Breast epithelium (tissue), 4 donors: ENCODE results near the gene HNMT. TPM values are rescaled to one million over a fixed set of nuclear protein-coding genes. Genes with fewer than 3 reads are reported as not detected.

Experiments used
- DNase-seq, 2 donors: peaks; one replicate each; pipeline ENCODE4 v3.0.0-alpha.2; 2019; ENCODE audit warnings: low spot score in 2 of 2
- H3K27ac ChIP-seq, 2 donors: fragments of 200-600 bp; sonication (generic) in 1 of 2; one replicate each; pipeline ENCODE4 v1.5.1; 2016 to 2019; ENCODE audit warnings: mild to moderate bottlenecking in 1 of 2
- H3K27me3 ChIP-seq, 2 donors: fragments of 200-600 bp; sonication (generic) in 1 of 2; one replicate each; pipeline versions ENCODE4 v1.5.1 to v1.6.0; 2017 to 2019; ENCODE audit warnings: control low read depth in 1 of 2, mild to moderate bottlenecking in 1 of 2
- H3K36me3 ChIP-seq: fragments of 200-600 bp; one replicate; pipeline ENCODE4 v1.5.1; 2019
- H3K4me1 ChIP-seq, 2 donors: fragments of 200-600 bp; sonication (generic); one replicate each; pipeline ENCODE4 v1.5.1; 2016 to 2019; ENCODE audit warnings: control low read depth in 1 of 2
- H3K4me3 ChIP-seq, 3 donors: fragments of 200-600 bp; sonication (generic); 1 replicate in 2 of 3; 2 replicates in 1 of 3; pipeline ENCODE4 v1.5.1; 2016 to 2019; ENCODE audit warnings: mild to moderate bottlenecking in 3 of 3, moderate library complexity in 2 of 3
- H3K9me3 ChIP-seq, 2 donors: fragments of 200-600 bp; sonication (generic) in 1 of 2; one replicate each; pipeline ENCODE4 v1.5.1; 2016 to 2019; ENCODE audit warnings: control low read depth in 1 of 2
- POLR2A ChIP-seq: fragments of 450-650 bp; IDR thresholded peaks from one replicate; pipeline ENCODE4 v1.6.1; 2016; ENCODE audit warnings: antibody characterized with exemption, mild to moderate bottlenecking, moderate library complexity
- POLR2AphosphoS5 ChIP-seq, 3 donors: sonication (generic); formaldehyde crosslinking; IDR thresholded peaks; one replicate each; pipeline ENCODE4 v1.6.1; 2017; ENCODE audit warnings: antibody characterized with exemption in 3 of 3
- intact Hi-C: fragments of 100-400 bp; cut with DNase I; formaldehyde crosslinking; loops from one replicate; pipeline ENCODE4 v1.15.1; 2023; ENCODE audit warnings: low total_unique reads
- total RNA-seq, 3 donors: library from RNA; depleted of rRNA; stranded (reverse); fragments of >200 nt; gene quantifications; one replicate each; pipeline ENCODE4 v1.1.0, GENCODE V29; 2016
- TF ChIP-seq, protein P1 (sequence below), 3 donors: fragments of 450-650 bp; IDR thresholded peaks; one replicate each; pipeline ENCODE4 v1.5.1; 2016 to 2017; ENCODE audit warnings: antibody characterized with exemption in 3 of 3, mild to moderate bottlenecking in 3 of 3, moderate library complexity in 3 of 3

HNMT gene
- total RNA-seq, 3 donors from 2014 or later = 94.7 to 174 (median 105) TPM

DNA sequence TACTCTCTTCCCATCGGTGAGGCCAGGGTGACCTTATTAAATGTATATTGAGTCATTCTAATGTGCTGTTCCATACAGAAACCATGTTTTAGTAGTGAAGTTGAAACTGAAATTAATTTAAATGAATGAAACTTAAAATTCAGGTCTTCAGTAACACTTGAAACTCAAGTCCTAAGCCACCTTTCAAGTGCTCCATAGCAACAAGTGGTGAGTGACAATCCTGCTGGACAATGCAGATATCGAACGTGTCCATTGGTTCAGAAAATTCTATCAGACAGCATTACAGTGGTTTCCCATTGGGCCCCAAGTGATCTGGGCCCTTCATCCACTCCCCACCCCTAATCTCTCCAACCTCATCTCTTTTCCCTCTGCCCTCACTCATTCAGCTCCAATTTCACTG, 48.7 kb downstream of the HNMT start:
- Histone ChIP-seq H3K27me3 (no peaks in the 10 kb centered on the region), H3K36me3 (no peaks in the 10 kb centered on the region), H3K4me1 (no peaks in the 10 kb centered on the region), H3K4me3 (no peak overlapping the region), H3K27ac (no peak overlapping the region), H3K9me3 (no peaks in the 10 kb centered on the region)
- TF ChIP-seq POLR2A = no peak
- TF ChIP-seq, protein P1, sequence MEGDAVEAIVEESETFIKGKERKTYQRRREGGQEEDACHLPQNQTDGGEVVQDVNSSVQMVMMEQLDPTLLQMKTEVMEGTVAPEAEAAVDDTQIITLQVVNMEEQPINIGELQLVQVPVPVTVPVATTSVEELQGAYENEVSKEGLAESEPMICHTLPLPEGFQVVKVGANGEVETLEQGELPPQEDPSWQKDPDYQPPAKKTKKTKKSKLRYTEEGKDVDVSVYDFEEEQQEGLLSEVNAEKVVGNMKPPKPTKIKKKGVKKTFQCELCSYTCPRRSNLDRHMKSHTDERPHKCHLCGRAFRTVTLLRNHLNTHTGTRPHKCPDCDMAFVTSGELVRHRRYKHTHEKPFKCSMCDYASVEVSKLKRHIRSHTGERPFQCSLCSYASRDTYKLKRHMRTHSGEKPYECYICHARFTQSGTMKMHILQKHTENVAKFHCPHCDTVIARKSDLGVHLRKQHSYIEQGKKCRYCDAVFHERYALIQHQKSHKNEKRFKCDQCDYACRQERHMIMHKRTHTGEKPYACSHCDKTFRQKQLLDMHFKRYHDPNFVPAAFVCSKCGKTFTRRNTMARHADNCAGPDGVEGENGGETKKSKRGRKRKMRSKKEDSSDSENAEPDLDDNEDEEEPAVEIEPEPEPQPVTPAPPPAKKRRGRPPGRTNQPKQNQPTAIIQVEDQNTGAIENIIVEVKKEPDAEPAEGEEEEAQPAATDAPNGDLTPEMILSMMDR (IDR thresholded peaks at IDR 0.05) = no peak
- no peak for TF ChIP-seq POLR2AphosphoS5 (IDR thresholded peaks at IDR 0.05)
- no peak for DNase-seq
- intact Hi-C loops = no loop called here

DNA sequence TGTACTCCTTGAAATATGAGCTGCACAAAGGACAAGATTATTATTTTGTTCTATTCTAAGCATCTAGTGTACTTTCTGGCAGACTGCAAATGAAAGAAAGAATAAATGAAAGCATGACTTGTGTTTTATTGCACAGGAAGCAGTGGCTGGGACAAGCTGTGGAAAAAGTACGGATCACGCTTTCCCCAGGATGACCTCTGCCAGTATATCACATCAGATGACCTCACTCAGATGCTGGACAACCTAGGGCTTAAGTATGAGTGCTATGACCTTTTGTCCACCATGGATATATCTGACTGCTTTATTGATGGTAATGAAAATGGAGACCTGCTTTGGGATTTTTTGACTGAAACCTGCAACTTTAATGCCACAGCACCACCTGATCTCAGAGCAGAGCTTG, 49.4 kb downstream of the HNMT start:
- Histone ChIP-seq H3K36me3 (no peaks in the 10 kb centered on the region), H3K9me3 (no peaks in the 10 kb centered on the region), H3K27me3 (no peaks in the 10 kb centered on the region), H3K27ac (no peak overlapping the region), H3K4me1 (no peaks in the 10 kb centered on the region), H3K4me3 (no peak overlapping the region)
- DNase-seq = no peak
- TF ChIP-seq POLR2A = no peak
- TF ChIP-seq POLR2AphosphoS5 (IDR thresholded peaks at IDR 0.05) = no peak
- TF ChIP-seq, protein P1 (IDR thresholded peaks at IDR 0.05) = no peak
- intact Hi-C loops = no loop called here

DNA sequence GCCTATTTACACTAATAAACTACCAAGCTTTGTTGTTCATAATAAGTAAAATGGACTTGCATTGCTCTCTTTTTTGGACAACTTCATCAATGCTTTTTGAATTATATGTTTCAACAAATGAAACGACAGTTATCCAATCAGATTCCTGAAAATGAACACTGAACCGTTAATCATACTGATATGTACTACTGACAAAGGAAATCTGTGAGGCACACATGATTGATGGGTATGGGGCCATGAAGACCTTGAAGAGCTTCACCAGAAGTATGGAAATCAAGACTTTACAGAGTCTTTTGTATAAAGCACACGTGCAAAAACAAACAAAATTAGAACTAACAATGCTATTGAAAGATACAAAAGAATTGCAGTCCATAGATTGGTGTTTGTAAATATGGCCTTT, 51.2 kb downstream of the HNMT start:
- intact Hi-C loops = no loop called here
- DNase-seq = no peak
- no peaks in the 10 kb centered on the region for H3K36me3 ChIP-seq

DNA sequence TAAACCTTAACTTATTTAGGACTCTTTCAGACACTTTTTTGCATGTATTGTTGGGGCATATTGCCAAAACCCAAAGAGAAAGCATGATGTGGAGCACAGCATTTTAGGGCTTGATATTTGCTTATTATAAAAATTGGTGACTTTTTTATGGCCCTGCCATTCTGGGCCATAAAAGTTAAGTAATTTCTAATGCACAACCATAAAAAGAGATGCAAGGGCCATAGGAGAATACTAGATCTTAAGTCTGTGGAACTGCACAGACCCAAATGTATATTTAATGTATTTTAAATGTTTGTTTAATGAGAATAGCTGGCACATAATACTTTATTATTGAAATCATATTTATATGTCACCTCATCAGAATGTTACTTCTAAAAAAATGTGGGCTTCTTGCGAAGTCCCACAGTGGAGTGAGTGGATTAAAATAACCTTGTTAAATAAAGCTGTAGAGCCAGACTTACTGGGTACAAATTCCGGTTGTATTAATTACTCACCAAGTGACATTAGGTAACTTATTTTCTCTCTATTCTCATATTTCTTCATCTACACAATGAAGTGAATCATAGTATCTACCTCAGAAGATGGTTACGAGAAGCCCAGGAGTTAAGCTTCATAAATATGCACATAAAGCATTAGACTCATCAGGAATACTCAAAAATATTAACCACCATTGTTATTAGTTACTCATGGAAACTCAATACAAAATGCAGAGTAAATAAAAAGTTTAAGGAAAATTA, 52.2 kb downstream of the HNMT start:
- Histone ChIP-seq H3K4me3 (no peak overlapping the region), H3K27ac (no peak overlapping the region), H3K27me3 (no peaks in the 10 kb centered on the region), H3K4me1 (no peaks in the 10 kb centered on the region), H3K36me3 (no peaks in the 10 kb centered on the region), H3K9me3 (no peaks in the 10 kb centered on the region)
- intact Hi-C loops = no loop called here
- DNase-seq = no peak
- TF ChIP-seq, protein P1 (IDR thresholded peaks at IDR 0.05) = no peak
- no peak for TF ChIP-seq POLR2AphosphoS5 (IDR thresholded peaks at IDR 0.05)
- no peak for TF ChIP-seq POLR2A

More for the DNA sequence above, 51.2 kb downstream of the HNMT start:
- Histone ChIP-seq H3K27me3 (no peaks in the 10 kb centered on the region), H3K4me1 (no peaks in the 10 kb centered on the region), H3K4me3 (no peak overlapping the region), H3K27ac (no peak overlapping the region), H3K9me3 (no peaks in the 10 kb centered on the region)
- TF ChIP-seq POLR2A (no peak), POLR2AphosphoS5 (IDR thresholded peaks at IDR 0.05) (no peak)
- TF ChIP-seq, protein P1 (IDR thresholded peaks at IDR 0.05) = no peak

DNA sequence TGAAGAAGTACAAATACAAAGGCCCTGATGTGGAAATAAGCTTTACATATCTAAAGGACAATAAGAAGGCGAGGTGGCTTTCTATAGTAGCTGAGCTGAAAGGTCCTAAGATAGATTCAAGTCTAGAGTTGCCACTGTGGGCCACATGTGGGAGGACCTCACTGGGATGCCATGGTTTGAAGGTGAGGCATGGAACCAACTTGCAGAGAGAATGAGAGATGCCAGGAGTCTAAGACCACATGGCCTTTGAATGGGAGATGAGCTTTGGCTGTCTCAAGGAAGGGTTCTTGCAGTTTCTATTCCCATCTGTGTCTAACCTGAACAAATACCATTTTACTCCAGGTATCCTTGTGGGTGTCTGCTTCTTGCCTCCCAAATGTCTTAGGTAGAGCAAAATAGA, 53.6 kb downstream of the HNMT start:
- Histone ChIP-seq H3K27me3 (no peaks in the 10 kb centered on the region), H3K9me3 (no peaks in the 10 kb centered on the region), H3K27ac (no peak overlapping the region), H3K36me3 (no peaks in the 10 kb centered on the region), H3K4me3 (no peak overlapping the region), H3K4me1 (no peaks in the 10 kb centered on the region)
- no peak for TF ChIP-seq POLR2A
- TF ChIP-seq, protein P1 (IDR thresholded peaks at IDR 0.05) = no peak
- TF ChIP-seq POLR2AphosphoS5 (IDR thresholded peaks at IDR 0.05) = no peak
- no peak for DNase-seq
- intact Hi-C loops = no loop called here
